Epithelial cell of esophagus (primary cell): ENCODE results near the gene DTNA.

Source experiments
- DNase-seq: peaks from one replicate; pipeline ENCODE4 v3.0.0; 2010; ENCODE audit warnings: low read depth
- H3K4me3 ChIP-seq: 2 replicates; pipeline ENCODE4 v1.5.1; 2011; ENCODE audit warnings: mild to moderate bottlenecking, low read length, control low read depth
- TF ChIP-seq, protein P1 (sequence below): IDR thresholded peaks from 2 replicates; pipeline ENCODE4 v1.5.1; 2011; ENCODE audit warnings: low read depth, mild to moderate bottlenecking, low read length, control low read depth, inconsistent platforms; ENCODE audit not compliant: insufficient read depth; ENCODE audit errors: missing control alignments

The DTNA gene

DNA sequence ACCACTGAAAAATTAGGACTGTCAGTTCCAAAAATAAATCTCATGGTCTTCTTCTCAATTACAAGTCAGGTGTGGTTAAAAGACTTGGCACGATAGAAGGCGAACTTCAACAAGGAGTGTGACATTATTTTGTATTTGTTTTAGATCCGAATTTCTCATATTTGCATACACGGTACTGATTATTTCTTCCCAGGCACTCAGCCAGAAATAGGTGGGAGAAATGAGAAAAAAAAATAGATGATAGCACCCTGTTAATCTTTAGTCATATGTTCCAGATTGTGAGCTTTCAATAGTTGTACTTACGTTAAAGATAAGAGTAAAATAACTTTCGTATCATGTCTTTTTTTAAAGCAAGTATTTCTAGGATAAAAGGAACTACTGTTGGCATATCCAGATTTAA, 106.1 kb downstream of the DTNA start:
- TF ChIP-seq, protein P1, sequence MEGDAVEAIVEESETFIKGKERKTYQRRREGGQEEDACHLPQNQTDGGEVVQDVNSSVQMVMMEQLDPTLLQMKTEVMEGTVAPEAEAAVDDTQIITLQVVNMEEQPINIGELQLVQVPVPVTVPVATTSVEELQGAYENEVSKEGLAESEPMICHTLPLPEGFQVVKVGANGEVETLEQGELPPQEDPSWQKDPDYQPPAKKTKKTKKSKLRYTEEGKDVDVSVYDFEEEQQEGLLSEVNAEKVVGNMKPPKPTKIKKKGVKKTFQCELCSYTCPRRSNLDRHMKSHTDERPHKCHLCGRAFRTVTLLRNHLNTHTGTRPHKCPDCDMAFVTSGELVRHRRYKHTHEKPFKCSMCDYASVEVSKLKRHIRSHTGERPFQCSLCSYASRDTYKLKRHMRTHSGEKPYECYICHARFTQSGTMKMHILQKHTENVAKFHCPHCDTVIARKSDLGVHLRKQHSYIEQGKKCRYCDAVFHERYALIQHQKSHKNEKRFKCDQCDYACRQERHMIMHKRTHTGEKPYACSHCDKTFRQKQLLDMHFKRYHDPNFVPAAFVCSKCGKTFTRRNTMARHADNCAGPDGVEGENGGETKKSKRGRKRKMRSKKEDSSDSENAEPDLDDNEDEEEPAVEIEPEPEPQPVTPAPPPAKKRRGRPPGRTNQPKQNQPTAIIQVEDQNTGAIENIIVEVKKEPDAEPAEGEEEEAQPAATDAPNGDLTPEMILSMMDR, result no peak
- H3K4me3 ChIP-seq, result no peak overlapping the region
- no peak for DNase-seq

DNA sequence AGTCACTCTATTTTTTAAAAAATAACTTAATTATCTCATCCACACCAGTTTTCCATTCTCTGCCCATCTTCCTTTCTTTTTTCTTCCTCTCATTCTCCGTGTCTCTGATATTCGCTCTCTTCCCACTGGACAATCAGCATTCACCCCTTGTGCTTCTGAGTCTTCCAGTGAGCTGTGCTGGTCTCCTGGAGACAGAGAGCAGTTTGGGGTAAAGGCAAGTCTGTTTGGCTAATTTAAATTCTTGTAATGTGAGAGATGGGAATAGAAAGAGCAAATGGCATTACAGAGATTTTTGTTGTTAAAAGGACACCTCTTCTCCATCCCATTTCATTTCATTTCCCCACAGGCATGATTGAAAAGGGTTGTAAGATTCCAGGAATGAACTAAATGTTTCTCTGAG, 107.5 kb downstream of the DTNA start:
- TF ChIP-seq, protein P1, result no peak
- no peak overlapping the region for H3K4me3 ChIP-seq
- no peak for DNase-seq

- TF ChIP-seq, protein P1, result no peak
- no peak for DNase-seq
- no peak overlapping the region for H3K4me3 ChIP-seq
Measured at GRCh38 chr18:34818064-34818463, 108.0 kb downstream of the DTNA start.

DNA sequence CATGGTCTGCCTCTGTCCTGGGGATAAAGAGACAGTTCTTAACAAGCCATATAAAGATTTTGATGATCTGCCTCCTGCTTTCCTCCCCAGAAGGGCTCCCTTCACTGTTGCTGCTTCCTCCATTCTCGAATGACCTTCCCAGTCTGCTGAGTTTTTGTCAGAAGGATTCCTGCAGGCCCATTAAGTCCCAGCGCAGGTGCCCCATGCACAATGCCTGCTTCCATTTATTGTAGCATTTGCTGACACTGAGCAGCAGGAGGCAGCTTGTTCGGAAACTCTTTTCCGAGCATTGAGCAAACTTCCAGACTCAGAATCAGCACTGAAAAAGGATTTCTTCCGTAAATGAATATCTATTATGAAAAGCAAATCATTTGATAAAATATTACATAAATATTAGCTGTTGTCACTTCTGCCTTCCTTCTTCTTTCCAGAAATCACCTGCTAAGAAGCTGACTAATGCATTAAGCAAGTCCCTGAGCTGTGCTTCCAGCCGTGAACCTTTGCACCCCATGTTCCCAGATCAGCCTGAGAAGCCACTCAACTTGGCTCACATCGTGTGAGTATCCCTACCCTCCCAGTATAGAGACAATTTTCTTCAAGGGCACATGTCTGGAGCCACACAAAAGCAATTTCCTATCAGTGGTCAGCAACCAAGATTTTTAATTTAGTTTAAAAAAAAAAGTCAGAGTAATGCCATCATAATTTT, 110.4 kb downstream of the DTNA start:
- DNase-seq, result no peak
- TF ChIP-seq, protein P1, result no peak
- no peak overlapping the region for H3K4me3 ChIP-seq

DNA sequence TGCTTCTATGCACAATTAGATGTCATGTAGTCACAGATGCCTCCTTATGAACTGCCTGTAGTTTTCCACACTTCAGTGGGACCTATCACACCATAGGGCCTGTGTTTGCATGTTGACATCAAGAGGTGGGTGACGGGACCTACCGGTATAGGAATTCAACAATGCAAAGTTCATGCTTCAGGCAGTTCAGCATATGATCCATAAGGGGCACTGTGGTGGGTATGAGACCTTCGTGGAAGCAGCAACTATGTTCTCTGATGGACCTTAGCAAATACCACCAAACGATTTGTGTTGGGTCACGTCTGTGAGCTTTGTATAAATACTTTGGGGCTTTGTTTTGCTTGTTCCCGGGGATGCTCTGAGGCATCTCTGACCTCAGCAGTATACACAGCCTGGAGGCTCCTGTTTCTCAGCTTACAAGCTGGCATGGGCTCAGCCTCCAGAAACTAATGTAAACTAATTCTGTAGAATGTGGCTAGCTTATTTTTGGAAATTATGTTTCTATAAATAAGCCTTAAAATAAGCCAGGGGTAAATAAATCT, 111.6 kb downstream of the DTNA start:
- TF ChIP-seq, protein P1, result no peak
- no peak for DNase-seq
- H3K4me3 ChIP-seq, result no peak overlapping the region

DNA sequence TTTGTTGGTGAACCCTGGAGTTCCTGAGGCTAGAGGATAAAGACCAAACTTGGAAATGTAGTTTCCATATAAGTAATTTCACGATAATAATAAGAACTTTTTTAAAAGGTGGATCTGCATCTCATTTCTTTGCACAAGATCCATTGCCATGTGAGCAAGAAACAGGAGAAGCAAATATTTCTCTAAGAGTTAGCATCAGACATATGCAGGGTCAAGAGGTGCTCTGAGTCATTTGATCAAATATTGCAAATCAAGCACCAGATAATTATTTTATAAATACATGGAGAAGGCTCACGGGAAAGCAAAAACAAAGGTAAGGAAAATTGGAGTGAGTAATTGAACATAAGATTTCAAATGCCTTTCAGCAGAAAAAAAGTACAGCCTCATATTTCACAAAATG, 118.0 kb downstream of the DTNA start:
- TF ChIP-seq, protein P1, result no peak
- DNase-seq, result no peak
- H3K4me3 ChIP-seq, result no peak overlapping the region

- TF ChIP-seq, protein P1, result no peak
- no peak for DNase-seq
Measured at GRCh38 chr18:34834897-34835296, 124.8 kb downstream of the DTNA start.

More at GRCh38 chr18:34834897-34835296, 124.8 kb downstream of the DTNA start:
- no peak overlapping the region for H3K4me3 ChIP-seq
